NCI-H446 (cell line): ENCODE results near the gene SDCBP2.

Source experiments
- DNase-seq, 2 experiments: peaks; one replicate each; lab custom pipeline; 2025; lab: John Stamatoyannopoulos, UW

SDCBP2 gene

GRCh38 chr20:1328680-1329330 lies at the start of gene SDCBP2:
SDCBP2 (minus strand) TSS chr20:1329139; CDS start chr20:1320416, 8,723 bp downstream.
- DNase-seq: no peak

GRCh38 chr20:1378735-1379125 lies 49.8 kb upstream of the SDCBP2 start:
- no peak for DNase-seq

GRCh38 chr20:1377984-1378734 lies 49.2 kb upstream of the SDCBP2 start:
- no peak for DNase-seq

GRCh38 chr20:1377341-1377871 lies 48.5 kb upstream of the SDCBP2 start:
- no peak for DNase-seq

GRCh38 chr20:1376408-1377270 lies 47.7 kb upstream of the SDCBP2 start:
- no peak for DNase-seq

GRCh38 chr20:1376007-1376406 lies 47.1 kb upstream of the SDCBP2 start:
- DNase-seq: no peak

GRCh38 chr20:1375515-1375914 lies 46.6 kb upstream of the SDCBP2 start:
- no peak for DNase-seq

- DNase-seq: no peak
Observed at GRCh38 chr20:1374246-1374645, 45.3 kb upstream of the SDCBP2 start.

GRCh38 chr20:1373614-1374013 lies 44.7 kb upstream of the SDCBP2 start:
- no peak for DNase-seq

GRCh38 chr20:1373036-1373435 lies 44.1 kb upstream of the SDCBP2 start:
- DNase-seq: no peak

GRCh38 chr20:1371830-1372539 lies 43.0 kb upstream of the SDCBP2 start:
- DNase-seq: no peak

- no peak for DNase-seq
Observed at GRCh38 chr20:1371202-1371782, 42.4 kb upstream of the SDCBP2 start.

- no peak for DNase-seq
Observed at GRCh38 chr20:1370548-1371110, 41.7 kb upstream of the SDCBP2 start.

GRCh38 chr20:1369970-1370369 lies 41.0 kb upstream of the SDCBP2 start:
- DNase-seq: peak in 1 of 2 experiments; percentile 53

- no peak for DNase-seq
Observed at GRCh38 chr20:1368448-1369199, 39.7 kb upstream of the SDCBP2 start.

- no peak for DNase-seq
Observed at GRCh38 chr20:1367479-1367878, 38.5 kb upstream of the SDCBP2 start.

- DNase-seq: no peak
Observed at GRCh38 chr20:1364106-1364505, 35.2 kb upstream of the SDCBP2 start.

- DNase-seq: no peak
Observed at GRCh38 chr20:1363522-1363921, 34.6 kb upstream of the SDCBP2 start.

- DNase-seq: no peak
Observed at GRCh38 chr20:1362484-1362883, 33.5 kb upstream of the SDCBP2 start.
